Neural crest cell (in vitro differentiated cells): ENCODE measurements around the gene IER3. TPM values are rescaled to one million over a fixed set of nuclear protein-coding genes. Genes with fewer than 3 reads are reported as not detected.
"Not testable (repeated sequence)": the region's sequence is repeated elsewhere in the genome, so short reads cannot be mapped to it uniquely, and the experiment has no call there.

Experiments
- DNase-seq: peaks from one replicate; pipeline ENCODE4 v3.0.0; 2021; ENCODE audit warnings: low read depth, mixed read lengths, low spot score
- H3K27ac Mint-ChIP-seq: one replicate; pipeline ENCODE4 v1.8.0; 2021; ENCODE audit warnings: mild to moderate bottlenecking, mixed read lengths; ENCODE audit not compliant: unreplicated experiment
- H3K27me3 Mint-ChIP-seq: 2 replicates; pipeline ENCODE4 v1.8.0; 2021; ENCODE audit warnings: low read depth, mild to moderate bottlenecking, mixed read lengths
- H3K36me3 Mint-ChIP-seq: 2 replicates; pipeline ENCODE4 v1.8.0; 2021; ENCODE audit warnings: low read depth, mild to moderate bottlenecking, mixed read lengths
- H3K4me1 Mint-ChIP-seq: 2 replicates; pipeline ENCODE4 v1.8.0; 2021; ENCODE audit warnings: mixed read lengths
- H3K4me3 Mint-ChIP-seq: one replicate; pipeline ENCODE4 v1.8.0; 2021; ENCODE audit warnings: mild to moderate bottlenecking, mixed read lengths
- H3K9me3 Mint-ChIP-seq: 2 replicates; pipeline ENCODE4 v1.8.0; 2021; ENCODE audit warnings: mixed read lengths
- CTCF ChIP-seq: fragments of 200-600 bp; sonication (generic); conservative IDR thresholded peaks from 2 replicates; pipeline ENCODE4 v1.5.0; 2021; ENCODE audit warnings: antibody characterized with exemption, mild to moderate bottlenecking
- total RNA-seq: library from RNA; stranded (reverse); gene quantifications from 2 replicates; pipeline ENCODE4 v1.2.1, GENCODE V29; 2021

IER3 gene
- total RNA-seq, 1 donor from 2014 or later, result 6.3 TPM

GRCh38 chr6:30722280-30723112, 21.9 kb downstream of the IER3 start:
- Mint-ChIP-seq H3K36me3 (peaks cover 57% of the 10 kb centered on the region), H3K4me3 (peak overlapping the region; percentile 99), H3K27me3 (peaks cover 61% of the 10 kb centered on the region), H3K4me1 (peaks cover 60% of the 10 kb centered on the region), H3K27ac (peak overlapping the region; percentile 92), H3K9me3 (peaks cover 4% of the 10 kb centered on the region)
- TF ChIP-seq CTCF, result peak; percentile 98
- DNase-seq, result peak; percentile 85

DNA sequence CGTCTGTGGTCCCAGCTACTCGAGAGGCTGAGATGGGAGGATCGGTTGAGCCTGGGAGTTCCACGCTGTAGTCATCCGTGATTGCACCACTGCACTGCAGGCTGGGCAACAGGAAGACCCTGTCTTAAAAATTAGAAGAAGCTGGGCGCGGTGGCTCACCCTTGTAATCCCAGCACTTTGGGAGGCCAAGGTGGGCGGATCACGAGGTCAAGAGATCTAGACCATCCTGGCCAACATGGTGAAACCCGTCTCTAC, 22.4 kb downstream of the IER3 start:
- Mint-ChIP-seq H3K4me1 (peaks cover 64% of the 10 kb centered on the region), H3K27me3 (peaks cover 61% of the 10 kb centered on the region), H3K36me3 (peaks cover 61% of the 10 kb centered on the region), H3K4me3 (peak overlapping the region; percentile 99), H3K27ac (peak overlapping the region; percentile 92)
- H3K9me3 Mint-ChIP-seq, DNase-seq: not testable (repeated sequence)

DNA sequence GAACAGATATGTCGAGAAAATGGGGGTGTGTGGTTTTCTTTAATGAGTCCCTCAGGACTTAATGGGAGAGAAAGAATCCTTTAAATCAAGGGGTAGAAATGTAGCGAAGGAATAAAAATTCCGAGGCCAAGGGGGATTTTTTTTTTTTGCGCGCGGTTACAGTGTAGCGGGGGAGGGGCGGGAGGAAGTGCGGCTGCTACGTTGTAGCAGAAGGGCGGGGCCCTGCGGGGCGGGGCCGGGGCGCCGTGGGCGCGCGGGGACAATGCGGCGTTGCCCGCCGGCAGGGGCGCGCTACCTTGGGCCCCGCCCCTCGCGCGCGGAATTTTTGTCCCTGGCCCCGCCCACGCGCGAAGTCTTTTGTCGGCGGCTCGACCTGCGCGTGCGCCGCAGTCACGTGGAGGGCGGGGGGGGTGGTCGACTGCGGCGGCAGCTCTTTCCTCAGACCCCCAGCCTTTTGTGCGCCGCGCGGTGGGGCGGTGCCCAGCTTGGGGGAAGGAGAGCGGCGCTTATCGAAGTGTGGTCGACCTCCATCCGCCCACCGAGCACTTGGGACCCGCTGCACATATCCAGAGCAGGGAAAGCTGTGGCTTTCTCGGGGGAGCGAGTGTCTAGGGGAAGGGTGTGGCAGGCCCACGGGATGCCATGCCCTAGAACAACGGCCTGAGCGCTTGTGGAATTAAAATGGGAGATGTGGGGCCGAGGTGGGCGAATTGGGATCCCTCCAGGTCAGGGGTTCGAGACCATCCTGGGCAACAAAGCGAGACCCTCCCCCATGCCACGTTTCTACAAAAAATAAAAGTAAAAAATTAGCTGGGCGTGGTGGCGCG, 22.9 kb downstream of the IER3 start:
- Mint-ChIP-seq H3K36me3 (peaks cover 59% of the 10 kb centered on the region), H3K27me3 (peaks cover 57% of the 10 kb centered on the region), H3K4me3 (peak overlapping the region; percentile 99), H3K4me1 (peaks cover 66% of the 10 kb centered on the region), H3K27ac (peak overlapping the region; percentile 100), H3K9me3 (peaks cover 7% of the 10 kb centered on the region)
- peak; percentile 55 for TF ChIP-seq CTCF
- peak; percentile 91 for DNase-seq

- H3K4me1 Mint-ChIP-seq, result peaks cover 72% of the 10 kb centered on the region
- no peak for TF ChIP-seq CTCF
- H3K27me3 Mint-ChIP-seq, result peaks cover 54% of the 10 kb centered on the region
- H3K4me3 Mint-ChIP-seq, result peak overlapping the region; percentile 99
- peaks cover 7% of the 10 kb centered on the region for H3K9me3 Mint-ChIP-seq
- peaks cover 60% of the 10 kb centered on the region for H3K36me3 Mint-ChIP-seq
- peak; percentile 53 for DNase-seq
- peak overlapping the region; percentile 100 for H3K27ac Mint-ChIP-seq
Measured at GRCh38 chr6:30720738-30721197, 23.6 kb downstream of the IER3 start.

- peak; percentile 30 for TF ChIP-seq CTCF
- Mint-ChIP-seq H3K4me3 (peak within 1 kb of the TSS; percentile 99), H3K27ac (peak within 1 kb of the TSS; percentile 100), H3K36me3 (peaks cover 56% of the 10 kb centered on the region), H3K27me3 (peaks cover 49% of the 10 kb centered on the region), H3K9me3 (peaks cover 7% of the 10 kb centered on the region), H3K4me1 (peaks cover 71% of the 10 kb centered on the region)
- peak; percentile 94 for DNase-seq
Measured at GRCh38 chr6:30719791-30720737, 24.3 kb downstream of the IER3 start, which contains the start of gene TUBB. Gene TUBB, plus strand, starts transcription at chr6:30720352. Its CDS starts 155 bp downstream, at chr6:30720507.
